Measurements from ENCODE around the gene RABGGTB. TPM values are rescaled to one million over a fixed set of nuclear protein-coding genes. Genes with fewer than 3 reads are reported as not detected.

RABGGTB gene
- total RNA-seq, 1 donor from 2014 or later: 141 TPM

GRCh38 chr1:75841421-75841820 lies 55.4 kb downstream of the RABGGTB start:
- no peak for TF ChIP-seq CTCF (IDR thresholded peaks at IDR 0.05; ENCODE audit: insufficient read depth, low read length, severe bottlenecking)
- Histone ChIP-seq H3K4me3 (ENCODE audit: low read depth, low read length) (no peak overlapping the region), H3K36me3 (ENCODE audit: control insufficient read depth, insufficient read depth, low read length) (no peaks in the 10 kb centered on the region), H3K27me3 (ENCODE audit: control insufficient read depth, insufficient read depth, low read length) (no peaks in the 10 kb centered on the region)
- DNase-seq (ENCODE audit: low read depth): no peak
- FAIRE-seq: no peak

Other genes starting within 250 kb of the RABGGTB start
- gene SLC44A5, start 175.1 kb upstream of the RABGGTB start, total RNA-seq: under 0.01 and 0.38 TPM in 2 replicates
- 13.7 TPM in 2 replicates for gene ACADM, start 61.5 kb upstream of the RABGGTB start, total RNA-seq
- gene MSH4, start 10.6 kb downstream of the RABGGTB start, total RNA-seq: 0.26 and 0.51 TPM in 2 replicates
- not detected in 2 replicates for gene ASB17, start 146.1 kb downstream of the RABGGTB start, total RNA-seq

Data from bronchial epithelial cell (primary cell).